HTERT RPE-1 (cell line): ENCODE results near the gene ADGRF3.
"Not testable (repeated sequence)": the region's sequence is repeated elsewhere in the genome, so short reads cannot be mapped to it uniquely, and the experiment has no call there.

Experiments used
- in situ Hi-C: fragments of 300-500 bp; cut with MboI; formaldehyde crosslinking; loops from 4 replicates; pipeline ENCODE4 v1.14.3; 2020; ENCODE audit warnings: low sequenced_read_pairs

The ADGRF3 gene

DNA sequence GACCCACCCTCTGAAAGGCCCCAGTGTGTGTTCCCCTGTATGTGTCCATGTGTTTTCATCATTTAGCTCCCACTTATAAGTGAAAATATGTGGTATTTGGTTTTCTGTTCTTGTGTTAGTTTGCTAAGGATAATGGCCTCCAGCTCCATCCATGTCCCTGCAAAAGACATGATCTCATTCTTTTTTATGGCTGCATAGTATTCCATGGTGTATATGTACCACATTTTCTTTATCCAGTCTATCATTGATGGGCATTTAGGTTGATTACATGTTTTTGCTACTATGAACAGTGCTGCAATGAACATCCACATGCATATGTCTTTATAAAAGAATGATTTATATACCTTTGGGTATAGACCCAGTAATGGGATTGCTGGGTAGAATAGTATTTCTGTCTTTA lies 22.1 kb downstream of the ADGRF3 start:
- in situ Hi-C loops, result not testable (repeated sequence)

DNA sequence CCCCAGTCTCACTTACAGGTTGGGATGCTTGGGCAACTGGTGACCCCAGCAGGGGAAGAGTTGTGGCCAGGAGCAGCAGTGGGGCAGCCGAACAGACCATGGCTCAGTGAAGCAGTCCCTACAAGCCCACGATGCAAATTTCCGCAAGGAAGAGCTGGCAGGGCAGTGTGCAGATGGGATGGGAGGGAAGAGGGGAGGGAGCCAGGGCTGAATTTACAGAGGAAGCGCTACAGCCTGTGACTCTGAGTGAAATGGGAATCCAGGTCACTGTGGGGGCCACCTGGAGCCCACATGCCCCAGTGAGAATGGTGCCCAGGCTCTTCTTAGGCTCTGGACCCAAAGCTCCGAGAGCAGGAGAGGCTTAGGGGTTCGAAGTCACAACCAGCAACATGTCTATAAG lies 27.6 kb downstream of the ADGRF3 start:
- in situ Hi-C loops, result no loop called here

DNA sequence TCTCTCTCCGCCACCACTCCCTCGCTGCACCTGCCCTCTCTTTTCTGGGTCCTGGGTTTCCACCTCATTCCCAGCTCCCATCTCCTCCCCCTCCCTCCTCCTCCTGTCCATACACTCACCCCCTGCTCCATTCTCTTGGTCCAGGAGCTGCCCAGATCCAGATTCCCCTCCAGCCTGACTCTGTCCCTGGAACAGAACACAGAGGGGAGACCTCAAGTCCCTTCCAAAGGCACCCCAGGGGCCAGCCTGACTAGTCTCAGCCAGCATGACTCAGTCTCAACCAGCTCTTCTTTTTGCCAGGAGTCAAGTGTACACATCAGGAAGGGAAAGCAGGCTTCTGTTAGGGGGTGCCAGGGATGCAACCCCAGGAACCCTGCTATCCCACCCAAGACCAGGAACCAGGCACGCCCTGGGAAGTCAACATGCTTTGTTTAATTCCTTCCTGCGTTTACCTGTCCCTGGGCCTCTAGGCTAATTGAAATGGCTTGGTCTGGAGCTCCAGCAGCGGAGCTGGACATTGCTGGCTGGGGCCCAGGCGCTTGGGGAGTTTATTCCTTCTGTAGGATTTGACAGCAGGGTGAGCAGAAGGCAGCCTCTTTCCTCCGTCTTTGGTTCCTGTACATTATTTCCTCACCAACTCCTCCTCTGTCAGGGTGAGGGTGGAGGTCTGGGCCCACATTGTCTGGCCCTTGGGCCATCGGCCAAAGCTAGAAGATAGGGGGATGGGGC lies 29.0 kb downstream of the ADGRF3 start:
- in situ Hi-C loops, result no loop called here

DNA sequence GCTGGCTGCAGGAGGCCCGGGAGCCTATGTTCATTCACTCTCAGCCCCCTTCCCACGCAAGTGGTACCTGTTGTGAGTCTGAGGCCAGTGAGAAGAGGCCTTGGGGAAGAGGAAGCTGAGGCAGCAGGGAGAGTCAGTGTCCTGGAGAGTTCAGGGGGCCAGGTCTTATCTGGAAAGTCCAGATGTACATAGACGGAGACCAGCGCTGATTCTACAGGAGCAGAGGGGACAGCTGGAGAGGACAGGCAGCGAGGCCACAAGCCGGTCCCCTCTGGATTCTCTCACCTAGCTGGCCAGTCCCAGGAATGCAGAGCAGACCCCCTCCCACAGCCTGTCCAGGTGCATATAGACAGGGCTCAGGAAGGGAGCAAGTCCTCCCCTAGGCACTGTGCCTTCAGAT lies 29.7 kb downstream of the ADGRF3 start:
- in situ Hi-C loops, result no loop called here

DNA sequence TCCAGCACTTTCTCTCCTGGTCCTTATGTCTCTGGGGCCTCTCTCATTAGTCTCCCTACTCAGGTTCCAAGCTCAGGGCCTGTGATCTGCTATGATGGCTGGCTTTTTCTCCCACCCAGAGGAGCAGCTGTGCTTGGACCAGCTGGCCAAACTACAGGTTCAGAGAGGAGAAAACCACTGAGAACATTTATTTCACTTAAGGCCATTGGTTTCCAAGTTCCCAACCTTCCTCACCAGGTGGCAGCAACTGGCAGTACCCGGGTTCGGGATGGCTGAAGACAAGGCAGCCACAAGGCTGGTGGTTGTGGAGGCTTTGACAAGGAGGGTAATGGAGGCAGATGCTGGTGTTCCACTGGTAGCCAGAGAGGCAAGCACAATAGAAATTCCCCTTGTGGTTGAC lies 30.5 kb downstream of the ADGRF3 start:
- in situ Hi-C loops, result no loop called here

DNA sequence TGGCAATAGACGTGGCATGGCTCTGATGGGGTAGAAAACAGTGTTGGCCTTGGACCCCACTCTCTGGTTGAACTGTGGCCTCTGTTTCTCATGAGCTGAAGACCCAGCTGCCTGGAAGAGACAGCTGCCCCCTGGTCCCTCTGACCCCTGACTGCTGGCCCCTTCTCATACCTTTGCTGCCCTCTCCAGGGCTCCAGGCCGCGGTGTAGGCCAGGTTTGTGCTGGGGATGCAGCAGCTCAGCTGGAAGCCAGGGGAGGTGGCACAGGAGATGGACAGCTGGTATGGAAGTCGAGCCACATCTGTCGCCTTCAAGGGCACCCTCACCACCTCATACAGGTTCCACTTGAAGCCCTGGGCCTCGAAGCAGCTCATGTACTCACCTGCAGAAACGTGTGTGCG lies 32.3 kb downstream of the ADGRF3 start:
- in situ Hi-C loops, result no loop called here

DNA sequence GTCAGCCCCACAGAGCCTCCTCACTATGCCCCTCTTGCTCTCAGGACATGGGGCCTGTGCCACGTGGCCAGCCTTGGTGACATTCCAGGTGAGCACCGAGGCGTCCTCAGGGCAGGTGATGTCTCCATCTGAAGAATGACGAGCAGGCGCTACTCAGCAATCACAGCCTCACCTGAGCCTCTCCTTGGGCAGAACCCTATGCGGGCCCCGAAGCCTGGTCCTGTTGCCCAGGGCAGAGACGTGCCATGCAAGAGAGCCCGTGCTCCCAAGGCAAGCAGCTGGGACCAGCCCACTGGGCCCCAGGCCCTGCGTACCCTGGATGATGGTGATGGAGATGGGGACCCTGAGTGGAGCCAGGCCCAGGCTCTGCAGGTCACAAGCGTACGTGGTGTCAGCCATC lies 33.1 kb downstream of the ADGRF3 start:
- in situ Hi-C loops, result no loop called here

DNA sequence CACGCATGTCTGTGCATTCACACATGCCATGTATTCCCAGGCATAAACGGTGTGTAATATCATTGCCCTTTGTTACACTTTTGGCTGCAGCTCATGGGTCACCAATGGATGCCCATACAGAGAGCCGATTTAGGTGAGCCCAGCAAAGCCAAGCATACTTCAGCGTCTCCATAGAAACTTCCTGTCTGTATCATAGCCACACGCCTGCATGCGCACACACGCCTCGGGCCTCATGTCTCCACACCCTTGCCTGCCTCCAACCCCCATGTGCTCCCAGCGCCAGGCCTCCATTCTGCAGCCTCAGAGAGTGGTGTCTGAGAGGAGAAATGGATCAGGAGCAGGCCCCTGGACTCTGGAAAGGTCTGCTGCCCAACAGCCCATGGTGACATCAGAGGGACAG lies 34.1 kb downstream of the ADGRF3 start:
- in situ Hi-C loops, result no loop called here

DNA sequence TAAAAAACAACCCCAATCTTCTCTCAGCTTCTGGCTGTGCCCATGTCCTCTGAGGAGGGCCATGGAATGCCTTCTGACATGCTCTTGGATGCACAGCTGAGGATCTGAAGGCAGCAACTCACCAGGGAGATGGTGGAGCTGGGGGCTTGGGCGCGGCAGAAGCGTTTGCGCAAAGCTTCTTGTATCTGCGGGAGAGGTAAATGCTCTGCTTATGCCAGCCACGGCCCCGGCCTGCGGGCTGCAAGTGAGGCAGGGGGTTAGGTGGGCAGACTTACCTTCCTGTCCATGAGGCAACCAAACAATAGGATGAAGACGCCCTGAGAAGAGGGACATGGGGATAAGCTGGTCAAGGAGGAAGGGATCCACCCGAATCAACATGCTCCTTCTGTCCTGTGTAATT lies 36.7 kb downstream of the ADGRF3 start:
- in situ Hi-C loops, result no loop called here

DNA sequence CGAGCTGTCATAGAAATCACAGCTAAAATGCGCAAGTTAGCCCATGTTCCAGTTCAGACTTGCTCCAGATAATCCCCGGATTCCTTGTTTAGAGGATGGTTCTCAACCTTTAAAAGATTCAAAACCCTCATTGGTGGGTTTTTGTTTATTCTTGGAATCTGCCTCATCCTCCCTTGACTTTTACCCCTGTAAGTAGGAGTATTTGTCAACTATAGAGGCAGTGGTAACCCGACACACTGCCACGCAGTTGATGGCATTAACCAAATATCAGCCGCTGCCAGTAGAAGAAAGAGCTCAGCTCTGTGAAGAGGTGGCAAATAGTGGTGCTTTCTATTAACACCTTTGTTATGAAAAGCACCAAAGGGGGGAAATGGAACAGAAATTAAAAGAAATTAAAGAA lies 41.0 kb downstream of the ADGRF3 start:
- in situ Hi-C loops, result no loop called here

DNA sequence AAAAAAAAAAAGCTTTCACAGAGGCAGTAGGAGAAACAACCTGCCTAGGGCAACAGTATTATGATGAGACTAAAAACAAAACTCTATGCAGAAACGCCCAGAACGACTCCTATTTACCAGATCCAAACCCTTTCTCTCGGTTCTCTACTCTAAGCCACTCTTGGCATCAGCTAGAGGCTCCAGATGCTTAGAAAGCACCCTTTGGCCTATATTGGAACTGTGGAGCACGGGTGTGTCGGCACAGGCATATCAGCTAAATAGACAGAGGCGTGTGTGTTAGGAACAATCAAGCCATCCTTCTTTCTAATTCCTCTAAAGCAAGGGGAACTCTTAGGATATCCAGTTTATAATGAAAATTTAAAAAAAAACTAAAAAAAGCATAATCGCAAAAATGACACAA lies 41.5 kb downstream of the ADGRF3 start:
- in situ Hi-C loops, result not testable (repeated sequence)

DNA sequence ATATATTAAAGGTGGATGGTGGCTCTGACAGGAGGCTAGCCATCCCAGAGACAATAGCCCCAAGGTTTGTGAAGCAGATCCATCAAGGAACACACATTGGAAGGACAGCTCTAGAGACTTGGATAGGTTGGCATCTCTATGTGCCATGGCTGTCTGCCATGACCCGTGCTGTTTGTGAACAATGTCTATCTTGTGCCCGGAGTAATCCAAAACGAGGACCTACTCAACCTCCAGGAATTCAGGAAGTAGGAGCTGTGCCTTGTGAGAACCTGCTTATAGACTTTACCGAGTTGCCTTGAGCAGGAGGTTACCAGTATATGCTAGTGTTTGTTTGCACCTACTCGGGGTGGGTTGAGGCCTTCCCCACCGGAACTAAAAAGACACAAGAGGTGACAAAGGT lies 43.7 kb downstream of the ADGRF3 start:
- in situ Hi-C loops, result no loop called here

DNA sequence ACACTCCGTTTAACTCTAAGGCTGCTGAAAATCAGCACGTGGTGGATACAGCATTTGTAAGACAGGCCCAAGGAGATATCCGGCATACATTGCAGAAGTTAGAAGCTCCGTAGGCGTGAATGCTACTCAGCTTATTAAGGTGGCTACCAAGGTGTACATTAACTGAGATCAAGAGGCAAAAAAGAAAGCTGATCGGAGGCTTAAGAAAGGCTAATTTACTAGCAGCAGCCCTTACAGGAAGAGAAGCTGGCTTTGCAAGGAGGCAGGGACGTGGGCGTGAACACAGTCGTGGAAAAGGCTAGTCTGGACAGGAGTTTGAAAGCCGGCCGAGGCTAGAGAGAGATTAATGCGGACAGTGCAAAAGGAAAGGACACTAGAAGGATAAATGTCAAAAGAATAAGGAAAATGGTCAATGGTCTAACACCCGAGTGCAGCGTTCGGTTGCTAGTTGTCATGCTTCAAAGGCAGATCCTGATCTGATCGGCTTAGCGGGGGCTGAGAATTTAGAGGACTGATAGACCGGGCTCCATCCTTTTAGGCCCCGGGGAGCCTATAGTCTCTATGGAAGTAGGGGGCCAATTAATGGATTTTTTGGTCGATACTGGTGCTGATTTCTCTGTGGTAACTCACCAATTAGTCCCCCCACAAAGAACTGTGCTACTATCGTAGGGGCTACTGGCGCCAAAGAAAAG lies 46.2 kb downstream of the ADGRF3 start:
- in situ Hi-C loops, result no loop called here

DNA sequence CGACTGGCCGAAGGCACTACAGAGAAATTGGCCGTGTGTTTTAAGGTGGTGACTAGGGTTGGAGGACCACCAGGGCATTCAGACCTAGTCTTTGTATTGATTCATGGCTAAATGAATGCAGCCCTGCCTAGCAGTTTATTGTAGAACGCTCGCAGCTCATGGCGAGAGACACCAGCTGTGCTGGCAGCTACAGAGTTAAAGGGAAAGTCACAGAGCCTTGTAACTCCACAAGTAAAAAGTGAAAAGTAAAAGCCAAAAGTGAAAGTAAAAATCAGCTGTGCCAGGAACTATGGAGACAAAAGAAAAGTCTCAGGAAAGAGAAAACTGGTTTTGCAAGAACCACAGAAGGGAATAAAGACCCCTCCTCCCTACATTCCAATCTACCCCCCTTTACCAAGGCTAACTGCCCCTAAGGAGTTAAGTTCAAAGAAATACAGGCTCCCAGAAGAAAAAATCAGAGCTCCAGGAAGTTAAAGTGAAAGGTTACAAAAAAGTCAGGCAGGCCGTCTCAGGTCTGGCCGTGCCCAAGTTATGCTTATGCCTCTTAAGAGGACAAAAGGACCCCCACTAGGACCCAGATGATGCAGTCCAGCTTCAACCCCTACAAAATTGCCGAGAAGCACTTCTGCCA lies 47.0 kb downstream of the ADGRF3 start:
- in situ Hi-C loops, result no loop called here

DNA sequence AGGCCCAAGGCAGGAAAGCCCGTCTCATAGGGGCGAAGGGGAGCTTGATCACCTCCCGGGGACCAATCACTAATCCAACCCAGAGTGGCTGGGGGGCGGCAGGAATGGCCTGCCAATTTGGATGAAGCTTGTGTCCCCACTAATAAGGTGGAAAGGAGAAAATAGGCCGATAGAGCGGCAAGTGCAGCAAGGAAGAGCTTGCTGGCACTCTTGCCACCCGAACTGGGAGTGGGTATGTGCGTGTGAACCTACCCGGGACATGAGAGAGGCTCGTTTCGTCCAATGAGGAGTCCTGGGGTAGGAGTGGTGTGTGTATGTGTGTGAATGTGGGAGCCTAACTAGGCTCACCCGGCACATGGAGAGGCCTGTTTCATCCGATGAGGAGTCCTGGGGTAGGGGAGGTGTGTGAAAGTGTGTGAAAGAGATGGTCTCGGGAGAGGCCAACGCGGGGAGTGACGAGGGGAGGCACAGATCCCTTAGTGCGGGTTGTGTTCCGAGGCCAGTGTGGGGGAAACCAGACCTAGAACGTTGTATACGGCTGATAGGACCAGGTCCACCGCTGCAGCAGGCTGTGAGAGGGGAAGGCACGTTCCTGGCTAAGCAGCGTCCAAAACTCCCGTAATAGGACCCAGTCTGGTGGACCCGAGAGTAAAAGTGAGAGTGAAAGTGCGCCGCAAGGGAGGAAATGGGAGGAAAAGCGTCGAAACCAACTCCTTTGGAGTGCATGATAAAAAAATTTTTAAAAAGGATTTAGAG lies 47.8 kb downstream of the ADGRF3 start:
- in situ Hi-C loops, result no loop called here

DNA sequence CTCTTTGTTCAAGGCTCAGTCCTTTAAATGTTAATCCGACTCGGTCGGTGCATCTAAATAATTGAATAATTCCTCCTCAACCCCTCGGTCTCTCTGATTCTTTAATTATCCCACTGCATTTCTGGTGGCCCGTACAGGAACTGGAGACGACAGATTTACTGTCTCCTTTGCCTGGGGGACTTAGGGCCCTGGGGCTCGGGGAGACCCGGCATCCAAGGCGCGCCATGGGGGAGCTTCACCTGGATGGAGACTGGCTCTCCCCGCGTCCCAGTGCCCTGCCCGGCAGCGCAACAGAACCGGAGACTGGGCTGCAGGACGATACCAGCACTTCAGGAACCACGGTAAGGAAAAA lies 48.3 kb downstream of the ADGRF3 start:
- in situ Hi-C loops, result no loop called here

DNA sequence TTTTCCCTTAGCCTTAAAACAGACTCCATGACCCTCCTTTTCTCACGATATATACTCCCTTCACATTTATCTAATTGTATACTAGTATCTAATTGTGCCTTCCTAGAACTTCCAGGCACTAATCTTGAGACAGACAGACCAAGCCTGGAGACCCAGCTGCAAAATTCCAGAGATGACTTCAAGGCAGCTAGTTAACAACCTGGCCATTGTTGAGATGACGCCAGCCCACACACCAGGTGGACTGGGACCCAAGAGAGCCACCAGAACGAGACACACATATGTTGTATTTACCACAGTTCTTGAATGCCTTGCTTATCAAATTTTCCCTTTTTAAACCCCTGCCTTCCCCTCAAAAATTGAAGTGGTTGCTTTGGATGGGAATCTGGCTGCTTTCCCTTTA lies 49.5 kb downstream of the ADGRF3 start:
- in situ Hi-C loops, result no loop called here

DNA sequence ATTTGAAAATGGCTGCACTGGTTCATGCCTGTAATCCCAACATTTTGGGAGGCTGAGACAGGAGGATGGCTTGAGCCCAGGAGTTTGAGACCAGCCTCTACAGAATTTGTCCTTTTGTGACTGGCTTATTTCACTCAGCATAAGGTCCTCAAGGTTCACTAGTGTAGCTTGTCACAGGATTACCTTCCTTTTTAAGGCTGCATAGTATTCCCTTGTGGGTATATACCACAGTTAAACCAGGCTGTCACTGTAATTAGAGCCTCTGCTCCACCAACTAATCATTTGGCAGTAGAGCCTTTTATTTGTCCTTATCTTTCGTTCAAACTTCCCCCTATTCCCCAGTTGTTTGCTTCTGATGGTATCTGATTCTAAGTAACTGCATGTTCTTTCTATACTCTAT lies 51.1 kb downstream of the ADGRF3 start:
- in situ Hi-C loops, result no loop called here

DNA sequence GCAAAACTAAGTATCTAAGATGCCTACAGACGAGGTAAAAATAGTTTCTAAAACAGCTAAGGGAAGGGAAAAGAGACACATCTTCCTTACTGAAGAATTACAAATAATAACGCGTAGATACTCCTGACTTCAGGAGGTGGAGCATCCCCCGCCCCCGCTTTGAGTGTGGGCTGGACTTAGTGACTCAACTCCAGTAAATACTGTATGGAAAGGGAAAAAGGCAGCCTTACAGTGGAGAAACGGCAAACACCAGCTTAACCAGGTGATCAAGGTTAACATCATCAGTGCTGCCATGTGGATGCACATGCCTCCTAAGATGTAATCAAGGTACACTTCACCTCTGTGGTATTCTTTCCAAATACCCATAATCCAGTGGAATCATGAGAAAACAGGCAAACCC lies 53.9 kb downstream of the ADGRF3 start:
- in situ Hi-C loops, result no loop called here

DNA sequence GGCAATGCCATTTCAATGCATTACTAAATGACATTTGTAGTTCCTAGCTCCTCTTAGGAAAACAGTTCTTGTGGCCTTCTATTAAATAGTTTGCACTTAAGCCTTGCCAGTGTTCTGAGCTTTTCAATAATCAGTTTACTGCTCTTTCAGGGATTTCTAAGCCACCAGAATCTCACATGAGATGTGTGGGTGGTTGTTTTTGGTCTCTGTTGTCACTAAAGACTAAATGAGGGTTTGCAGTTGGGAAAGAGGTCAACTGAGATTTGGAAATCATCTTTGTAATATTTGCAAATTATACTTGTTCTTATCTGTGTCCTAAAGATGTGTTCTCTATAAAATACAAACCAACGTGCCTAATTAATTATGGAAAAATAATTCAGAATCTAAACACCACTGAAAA lies 56.6 kb downstream of the ADGRF3 start:
- in situ Hi-C loops, result no loop called here

DNA sequence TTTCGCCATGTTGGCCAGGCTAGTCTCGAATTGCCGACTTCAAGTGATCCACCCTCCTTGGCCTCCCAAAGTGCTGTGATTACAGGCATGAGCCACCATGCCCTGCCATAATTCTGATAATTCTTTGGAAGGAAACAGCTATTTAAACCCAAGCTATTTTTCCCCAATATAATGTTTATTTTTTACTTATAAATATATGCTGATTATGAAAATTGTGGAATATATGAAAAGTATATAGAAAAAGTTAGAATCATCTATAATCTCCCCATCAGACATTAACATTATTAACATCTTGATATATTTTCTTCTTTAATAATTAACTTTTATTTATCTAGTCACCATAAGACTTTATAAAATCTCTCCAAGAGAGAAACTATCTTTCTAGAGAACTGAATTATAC lies 60.7 kb downstream of the ADGRF3 start:
- in situ Hi-C loops, result no loop called here

DNA sequence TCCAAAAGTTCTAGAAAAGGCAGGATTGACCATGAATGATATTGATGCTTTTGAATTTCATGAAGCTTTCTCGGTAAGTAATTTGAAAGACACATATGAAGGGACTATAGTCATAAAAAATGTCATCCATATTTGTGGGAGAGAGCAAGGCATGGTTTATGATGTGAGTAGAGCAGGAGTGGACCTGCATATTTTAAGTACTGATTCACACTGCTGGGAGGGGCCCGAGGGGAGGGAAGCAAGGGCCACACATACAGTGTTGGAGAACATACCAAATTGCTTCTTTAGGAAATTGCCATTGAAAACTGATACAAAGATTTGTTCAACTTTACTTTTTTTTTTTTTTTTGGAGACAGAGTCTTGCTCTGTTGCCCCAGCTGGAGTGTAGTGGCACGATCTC lies 62.5 kb downstream of the ADGRF3 start:
- in situ Hi-C loops, result no loop called here
